Measurements from ENCODE around the gene TGFBR1. TPM values are rescaled to one million over a fixed set of nuclear protein-coding genes. Genes with fewer than 3 reads are reported as not detected.

The TGFBR1 gene
- total RNA-seq, 1 experiment from 2014 or later = 9.5 TPM

DNA sequence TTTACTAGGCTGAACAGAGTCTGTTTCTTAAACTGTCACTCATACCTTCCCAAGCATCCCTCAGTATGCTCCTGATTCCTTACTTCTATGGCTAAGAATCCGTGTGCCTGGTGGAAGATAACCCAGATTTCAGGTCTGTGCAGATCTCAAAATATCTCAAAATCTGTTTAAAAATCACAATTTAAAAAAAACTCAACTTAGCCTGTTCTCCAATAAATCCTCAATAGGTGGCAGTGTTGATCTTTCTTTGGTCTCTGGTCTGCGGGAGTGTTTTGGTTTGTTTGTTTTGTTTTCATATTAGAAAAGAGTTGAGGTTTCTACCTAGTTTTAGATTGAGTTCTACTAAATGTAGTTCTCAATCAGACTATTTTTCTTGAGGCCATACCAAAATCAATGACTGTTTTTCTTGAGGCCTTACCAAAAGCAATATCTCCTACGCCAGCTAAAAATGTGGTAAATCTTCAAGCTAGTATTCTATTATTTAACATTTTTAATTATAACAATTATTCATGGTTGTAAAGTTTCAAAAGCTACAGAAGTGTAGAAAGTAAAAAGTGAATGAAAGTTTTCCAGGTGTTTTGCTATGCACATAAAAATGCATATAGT lies 57.9 kb downstream of the TGFBR1 start:
- no peak overlapping the region for H3K4me2 ChIP-seq (ENCODE audit: low read length)
- no peaks in the 10 kb centered on the region for H3K9me3 ChIP-seq (ENCODE audit: low read length)
- ChIA-PET CTCF (no interaction called here), POLR2A (ENCODE audit: unreplicated experiment) (no interaction called here)
- intact Hi-C loops (cut with micrococcal nuclease) = no loop called here
- no peaks in the 10 kb centered on the region for H3K9me2 ChIP-seq (replicated peaks; ENCODE audit: low read length)
- no peaks in the 10 kb centered on the region for H3K36me3 ChIP-seq (ENCODE audit: low read depth, low read length)
- no peaks in the 10 kb centered on the region for H4K20me1 ChIP-seq (ENCODE audit: low read length)
- DNase-seq = peak; percentile 51
- peak; percentile 76 for TF ChIP-seq CTCF (conservative IDR thresholded peaks at IDR 0.05; ENCODE audit: low read depth, low read length)
- TF ChIP-seq EZH2phosphoT487 (IDR thresholded peaks at IDR 0.05; ENCODE audit: borderline replicate concordance, low read length) = no peak
- H3K27me3 ChIP-seq (ENCODE audit: low read length) = no peaks in the 10 kb centered on the region
- H3K79me2 ChIP-seq (ENCODE audit: low read length) = no peaks in the 10 kb centered on the region
- no peak overlapping the region for H3K27ac ChIP-seq (ENCODE audit: low read length)
- no TSS peak for BruUV-seq (replicated peaks)
- no peak overlapping the region for H3K9ac ChIP-seq (ENCODE audit: low read length)
- no peak overlapping the region for H2AFZ ChIP-seq (ENCODE audit: low read length)
- no peaks in the 10 kb centered on the region for H3K4me1 ChIP-seq (ENCODE audit: insufficient read depth, low read length)
- peak; percentile 42 for ATAC-seq
- H3K4me3 ChIP-seq (ENCODE audit: low read length) = no peak overlapping the region
- no peaks in the 10 kb centered on the region for H3F3A ChIP-seq (ENCODE audit: low read length, unreplicated experiment)

DNA sequence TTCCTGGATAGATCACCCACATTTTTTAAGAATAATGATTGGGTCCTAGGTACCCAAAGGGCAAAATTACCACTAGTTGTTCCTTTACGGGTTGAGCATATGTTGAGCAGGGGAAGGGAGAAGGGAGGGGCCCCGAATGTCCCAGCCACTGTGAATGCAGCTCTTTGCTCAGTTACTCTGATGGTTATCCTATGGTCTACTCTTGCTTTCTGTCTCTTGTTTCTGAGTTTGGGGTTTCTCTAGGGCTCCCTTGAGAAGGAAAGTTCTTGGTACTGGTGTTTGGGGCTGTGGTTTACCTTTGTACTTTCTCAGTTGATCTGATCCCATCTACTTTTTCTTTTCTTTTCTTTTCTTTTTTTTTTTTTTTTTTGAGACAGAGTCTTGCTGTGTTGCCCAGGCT lies 61.2 kb downstream of the TGFBR1 start:
- Histone ChIP-seq H3K4me1 (ENCODE audit: insufficient read depth, low read length) (no peaks in the 10 kb centered on the region), H3K9me2 (replicated peaks; ENCODE audit: low read length) (no peaks in the 10 kb centered on the region), H4K20me1 (ENCODE audit: low read length) (no peaks in the 10 kb centered on the region), H3F3A (ENCODE audit: low read length, unreplicated experiment) (no peaks in the 10 kb centered on the region), H3K36me3 (ENCODE audit: low read depth, low read length) (no peaks in the 10 kb centered on the region), H3K79me2 (ENCODE audit: low read length) (no peaks in the 10 kb centered on the region), H3K4me2 (ENCODE audit: low read length) (no peak overlapping the region), H3K27ac (ENCODE audit: low read length) (no peak overlapping the region), H2AFZ (ENCODE audit: low read length) (no peak overlapping the region), H3K4me3 (ENCODE audit: low read length) (no peak overlapping the region), H3K9ac (ENCODE audit: low read length) (no peak overlapping the region), H3K9me3 (ENCODE audit: low read length) (no peaks in the 10 kb centered on the region), H3K27me3 (ENCODE audit: low read length) (no peaks in the 10 kb centered on the region)
- intact Hi-C loops (cut with micrococcal nuclease) = no loop called here
- no TSS peak for BruUV-seq (replicated peaks)
- ChIA-PET CTCF (no interaction called here), POLR2A (ENCODE audit: unreplicated experiment) (no interaction called here)
- DNase-seq (no peak), ATAC-seq (no peak)
- no peak for TF ChIP-seq CTCF (conservative IDR thresholded peaks at IDR 0.05; ENCODE audit: low read depth, low read length)
- TF ChIP-seq EZH2phosphoT487 (IDR thresholded peaks at IDR 0.05; ENCODE audit: borderline replicate concordance, low read length) = no peak
- no peak for TF ChIP-seq EZH2 (IDR thresholded peaks at IDR 0.05; ENCODE audit: low read length, unreplicated experiment)

DNA sequence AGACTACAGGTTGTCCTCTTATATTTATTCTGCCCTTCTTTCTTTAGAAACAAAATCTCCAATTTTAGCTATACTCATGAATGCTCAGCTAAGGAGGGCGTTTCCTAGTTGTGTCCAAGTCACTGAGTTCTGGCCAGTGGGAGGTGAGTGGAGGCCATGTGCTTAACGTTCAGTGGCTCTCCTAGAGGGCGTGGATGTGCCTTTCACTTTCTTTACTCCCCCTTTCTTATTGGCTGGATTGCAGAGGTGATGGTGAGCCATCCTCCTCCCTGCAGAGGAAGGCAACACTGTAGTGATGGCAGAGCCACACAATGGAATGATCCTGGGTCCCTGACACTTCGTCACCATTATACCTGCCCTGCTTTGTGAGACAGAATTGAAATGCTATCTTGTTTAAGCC lies 62.2 kb downstream of the TGFBR1 start:
- Histone ChIP-seq H3K79me2 (ENCODE audit: low read length) (no peaks in the 10 kb centered on the region), H3K9ac (ENCODE audit: low read length) (no peak overlapping the region), H3K27me3 (ENCODE audit: low read length) (no peaks in the 10 kb centered on the region), H3K4me3 (ENCODE audit: low read length) (no peak overlapping the region), H4K20me1 (ENCODE audit: low read length) (no peaks in the 10 kb centered on the region), H3F3A (ENCODE audit: low read length, unreplicated experiment) (no peaks in the 10 kb centered on the region), H3K36me3 (ENCODE audit: low read depth, low read length) (no peaks in the 10 kb centered on the region), H3K4me2 (ENCODE audit: low read length) (no peak overlapping the region), H3K9me3 (ENCODE audit: low read length) (no peaks in the 10 kb centered on the region), H2AFZ (ENCODE audit: low read length) (no peak overlapping the region), H3K27ac (ENCODE audit: low read length) (no peak overlapping the region), H3K4me1 (ENCODE audit: insufficient read depth, low read length) (no peaks in the 10 kb centered on the region), H3K9me2 (replicated peaks; ENCODE audit: low read length) (no peaks in the 10 kb centered on the region)
- TF ChIP-seq EZH2phosphoT487 (IDR thresholded peaks at IDR 0.05; ENCODE audit: borderline replicate concordance, low read length) = no peak
- no peak for TF ChIP-seq EZH2 (IDR thresholded peaks at IDR 0.05; ENCODE audit: low read length, unreplicated experiment)
- no peak for TF ChIP-seq CTCF (conservative IDR thresholded peaks at IDR 0.05; ENCODE audit: low read depth, low read length)
- ATAC-seq (no peak), DNase-seq (no peak)
- ChIA-PET CTCF (no interaction called here), POLR2A (ENCODE audit: unreplicated experiment) (no interaction called here)
- intact Hi-C loops (cut with micrococcal nuclease) = no loop called here
- no TSS peak for BruUV-seq (replicated peaks)
